Loucy (cell line): ENCODE data around the gene KRTAP12-3.
"Not testable (repeated sequence)": the region's sequence is repeated elsewhere in the genome, so short reads cannot be mapped to it uniquely, and the experiment has no call there.

ENCODE experiments used
- H2AFZ ChIP-seq: fragments of 200-600 bp; sonication (generic); 2 replicates; pipeline ENCODE4 v1.6.0; 2016; ENCODE audit warnings: antibody characterized with exemption, mild to moderate bottlenecking, low read length, moderate library complexity
- H3F3A ChIP-seq: fragments of 200-600 bp; 2 replicates; pipeline ENCODE4 v1.6.0; 2016; ENCODE audit warnings: antibody characterized with exemption, low read depth, mild to moderate bottlenecking
- H3K27me3 ChIP-seq: fragments of 200-600 bp; sonication (generic); 2 replicates; pipeline ENCODE4 v1.6.1; 2014; ENCODE audit warnings: low read length, mild to moderate bottlenecking; ENCODE audit not compliant: insufficient read depth, poor library complexity, severe bottlenecking
- H3K36me3 ChIP-seq: fragments of 200-600 bp; sonication (generic); 2 replicates; pipeline ENCODE4 v1.6.1; 2016; ENCODE audit warnings: low read length; ENCODE audit not compliant: insufficient read depth
- H3K4me1 ChIP-seq: fragments of 200-600 bp; sonication (generic); 2 replicates; pipeline ENCODE4 v1.5.1; 2014; ENCODE audit warnings: low read length, mild to moderate bottlenecking; ENCODE audit not compliant: insufficient read depth, poor library complexity, severe bottlenecking
- H3K4me2 ChIP-seq: fragments of 200-600 bp; sonication (generic); 2 replicates; pipeline ENCODE4 v1.6.0; 2014; ENCODE audit warnings: antibody characterized with exemption, low read length, low read depth, mild to moderate bottlenecking; ENCODE audit not compliant: poor library complexity, severe bottlenecking
- H3K4me3 ChIP-seq: fragments of 200-600 bp; sonication (generic); 2 replicates; pipeline ENCODE4 v1.5.1; 2014; ENCODE audit warnings: low read length, mild to moderate bottlenecking, mixed read lengths; ENCODE audit not compliant: poor library complexity, severe bottlenecking
- H3K79me2 ChIP-seq: fragments of 200-600 bp; sonication (generic); 2 replicates; pipeline ENCODE4 v1.6.1; 2014; ENCODE audit warnings: low read length; ENCODE audit not compliant: insufficient read depth
- H3K9ac ChIP-seq: fragments of 200-600 bp; sonication (generic); 2 replicates; pipeline ENCODE4 v1.6.0; 2014; ENCODE audit warnings: mild to moderate bottlenecking, low read depth, low read length, moderate library complexity; ENCODE audit not compliant: poor library complexity, severe bottlenecking
- H3K9me2 ChIP-seq: fragments of 200-600 bp; sonication (generic); replicated peaks from 2 replicates; pipeline ENCODE4 v1.6.1; 2016; ENCODE audit warnings: low read depth, low read length, mixed read lengths
- H3K9me3 ChIP-seq: fragments of 200-600 bp; sonication (generic); 2 replicates; pipeline ENCODE4 v1.6.1; 2014; ENCODE audit warnings: mild to moderate bottlenecking, antibody characterized with exemption, low read length, low read depth; ENCODE audit not compliant: insufficient read depth
- H4K20me1 ChIP-seq: fragments of 200-600 bp; sonication (generic); 2 replicates; pipeline ENCODE4 v1.6.0; 2014; ENCODE audit warnings: antibody characterized with exemption, low read length, mild to moderate bottlenecking; ENCODE audit not compliant: insufficient read depth, poor library complexity, severe bottlenecking
- CTCF ChIP-seq: fragments of 200-600 bp; sonication (generic); conservative IDR thresholded peaks from 2 replicates; pipeline ENCODE4 v1.5.1; 2014; ENCODE audit warnings: mild to moderate bottlenecking, antibody characterized with exemption, low read length
- EZH2phosphoT487 ChIP-seq: fragments of 200-600 bp; IDR thresholded peaks from 2 replicates; pipeline ENCODE4 v1.6.1; 2018; ENCODE audit warnings: antibody characterized with exemption, mild to moderate bottlenecking, moderate library complexity, borderline replicate concordance

Gene KRTAP12-3

GRCh38 chr21:44657635-44658540, at the start of gene KRTAP12-3:
KRTAP12-3 (plus strand) TSS chr21:44657932; CDS start chr21:44657980, 48 bp downstream.
- Histone ChIP-seq H3K4me3 (no peak within 1 kb of the TSS), H3K36me3 (no peaks in the 10 kb centered on the region), H3K9me3 (peaks cover 5% of the 10 kb centered on the region; the same call in 1 of the 2 replicates), H3K4me2 (no peak within 1 kb of the TSS), H3K4me1 (no peaks in the 10 kb centered on the region), H3K9me2 (no peaks in the 10 kb centered on the region), H4K20me1 (no peaks in the 10 kb centered on the region), H2AFZ (no peak within 1 kb of the TSS), H3F3A (no peaks in the 10 kb centered on the region), H3K79me2 (no peaks in the 10 kb centered on the region), H3K27me3 (no peaks in the 10 kb centered on the region), H3K9ac (no peak within 1 kb of the TSS)
- TF ChIP-seq CTCF (no peak), EZH2phosphoT487 (no peak)

GRCh38 chr21:44609193-44609592, 48.5 kb upstream of the KRTAP12-3 start:
- H3K4me3 ChIP-seq = no peak overlapping the region
- TF ChIP-seq CTCF = no peak
- no peak for TF ChIP-seq EZH2phosphoT487
- no peak overlapping the region for H3K9ac ChIP-seq
- no peaks in the 10 kb centered on the region for H3F3A ChIP-seq
- H3K79me2 ChIP-seq = no peaks in the 10 kb centered on the region
- no peak overlapping the region for H3K4me2 ChIP-seq
- no peaks in the 10 kb centered on the region for H3K36me3 ChIP-seq
- no peaks in the 10 kb centered on the region for H4K20me1 ChIP-seq
- peaks cover 13% of the 10 kb centered on the region; the same call in 1 of the 2 replicates for H3K9me3 ChIP-seq
- no peaks in the 10 kb centered on the region for H3K4me1 ChIP-seq
- H3K9me2 ChIP-seq = no peaks in the 10 kb centered on the region
- H2AFZ ChIP-seq = no peak overlapping the region
- no peaks in the 10 kb centered on the region for H3K27me3 ChIP-seq

- H3F3A ChIP-seq, H3K9ac ChIP-seq, H3K4me1 ChIP-seq, H3K79me2 ChIP-seq, H3K9me2 ChIP-seq, H3K27me3 ChIP-seq, H3K36me3 ChIP-seq, H3K4me2 ChIP-seq, H3K4me3 ChIP-seq, H2AFZ ChIP-seq, H4K20me1 ChIP-seq: not testable (repeated sequence)
- H3K9me3 ChIP-seq = peaks cover 13% of the 10 kb centered on the region; the same call in 1 of the 2 replicates
These were observed 47.4 kb upstream of the KRTAP12-3 start for GRCh38 chr21:44610157-44610843.
